HL-60/S4 (cell line): ENCODE measurements around the gene ETS1.

Source experiments
- in situ Hi-C: fragments of 300-500 bp; cut with MboI; formaldehyde crosslinking; loops from 2 replicates; pipeline ENCODE4 v1.14.3; 2022; ENCODE audit warnings: low sequenced_read_pairs

The ETS1 gene

DNA sequence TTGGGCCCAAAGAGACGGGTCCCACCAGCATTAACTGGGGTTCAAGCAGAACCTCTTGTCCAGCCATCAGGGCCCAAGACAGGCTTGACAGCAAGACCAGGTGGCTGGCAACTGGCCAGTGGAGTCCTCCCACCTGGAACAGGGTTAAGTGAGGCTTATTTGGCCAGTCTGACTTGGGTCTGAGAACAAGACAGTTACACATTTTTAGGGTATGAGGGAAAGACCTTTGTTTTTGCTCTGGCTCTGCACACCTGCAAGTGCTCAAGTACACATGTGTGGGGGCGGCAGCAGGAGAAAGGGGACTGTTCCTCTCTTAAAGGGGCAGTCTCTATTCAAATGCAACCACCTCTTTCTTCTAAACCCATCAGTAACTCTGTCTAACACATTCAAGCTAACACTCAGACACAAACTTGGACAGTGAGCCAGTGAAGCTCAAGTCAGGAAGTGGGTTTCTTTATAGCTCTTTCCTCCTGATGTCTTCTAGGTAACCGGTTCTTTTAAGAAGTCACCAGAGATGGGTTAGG is 116.2 kb downstream of the ETS1 start:
- in situ Hi-C loops, result no loop called here

- in situ Hi-C loops, result no loop called here
Measured at GRCh38 chr11:128470081-128470480, 117.3 kb downstream of the ETS1 start.

DNA sequence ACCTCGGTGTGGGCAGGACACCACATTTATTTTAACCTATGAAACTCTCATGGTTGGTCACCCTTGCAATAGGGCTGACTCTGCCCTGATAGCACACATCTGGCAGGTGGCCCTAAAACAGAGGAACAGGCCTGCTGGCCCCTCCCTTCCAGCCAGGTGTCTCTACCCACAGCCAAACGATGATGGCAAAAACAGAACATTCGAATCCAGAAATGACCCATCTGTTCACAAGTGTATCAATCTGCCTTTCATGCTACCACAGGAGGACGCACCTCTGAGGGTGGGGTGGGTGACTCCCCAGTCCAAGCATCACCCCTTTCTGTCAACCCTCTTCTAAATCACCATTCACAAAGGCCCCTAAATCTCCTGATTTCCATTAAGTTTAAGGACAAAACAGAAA is 118.1 kb downstream of the ETS1 start:
- in situ Hi-C loops, result no loop called here

DNA sequence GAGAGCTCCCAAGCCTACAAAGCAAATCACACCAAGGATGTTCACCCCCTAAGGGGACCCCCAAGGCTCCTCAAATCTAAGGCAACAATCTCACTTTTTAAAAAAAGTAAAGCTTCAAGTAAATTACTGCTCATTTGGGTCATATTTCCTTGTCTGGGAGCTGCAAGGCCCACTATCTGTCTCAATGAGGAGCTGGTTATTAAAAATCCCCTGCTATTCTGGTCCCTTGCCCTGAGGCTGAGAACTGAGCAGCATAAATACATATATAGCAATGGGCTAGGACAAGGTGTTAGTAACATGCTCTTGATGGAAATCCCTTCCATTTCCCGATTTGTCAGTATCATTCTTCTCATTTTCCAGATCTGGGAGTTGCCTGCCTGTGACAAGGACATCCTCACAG is 119.2 kb downstream of the ETS1 start:
- in situ Hi-C loops, result no loop called here

GRCh38 chr11:128467610-128468041 is 119.7 kb downstream of the ETS1 start:
- in situ Hi-C loops, result no loop called here

DNA sequence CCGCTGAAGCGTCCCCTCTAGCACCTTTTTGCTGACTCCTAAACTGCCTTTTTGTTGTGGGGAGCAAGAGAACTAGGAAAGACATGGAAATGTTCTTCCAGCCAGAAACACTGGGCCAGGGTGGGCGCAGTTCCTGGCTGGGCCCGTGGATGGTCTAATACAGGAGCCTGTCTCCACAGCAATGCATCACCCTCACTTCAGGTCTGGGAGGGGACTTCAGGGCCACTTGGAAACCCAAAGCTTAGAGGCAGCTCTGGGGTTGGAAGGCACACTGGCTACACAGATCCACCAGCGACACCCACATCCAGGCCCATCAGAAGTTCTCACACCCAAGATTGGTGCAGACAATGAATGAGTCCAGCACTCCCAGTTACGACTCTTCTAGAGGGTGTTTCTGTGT is 120.3 kb downstream of the ETS1 start:
- in situ Hi-C loops, result no loop called here

- in situ Hi-C loops, result no loop called here
Measured at GRCh38 chr11:128465946-128466705, 121.2 kb downstream of the ETS1 start.

- in situ Hi-C loops, result no loop called here
Measured at GRCh38 chr11:128465531-128465930, 121.8 kb downstream of the ETS1 start.

DNA sequence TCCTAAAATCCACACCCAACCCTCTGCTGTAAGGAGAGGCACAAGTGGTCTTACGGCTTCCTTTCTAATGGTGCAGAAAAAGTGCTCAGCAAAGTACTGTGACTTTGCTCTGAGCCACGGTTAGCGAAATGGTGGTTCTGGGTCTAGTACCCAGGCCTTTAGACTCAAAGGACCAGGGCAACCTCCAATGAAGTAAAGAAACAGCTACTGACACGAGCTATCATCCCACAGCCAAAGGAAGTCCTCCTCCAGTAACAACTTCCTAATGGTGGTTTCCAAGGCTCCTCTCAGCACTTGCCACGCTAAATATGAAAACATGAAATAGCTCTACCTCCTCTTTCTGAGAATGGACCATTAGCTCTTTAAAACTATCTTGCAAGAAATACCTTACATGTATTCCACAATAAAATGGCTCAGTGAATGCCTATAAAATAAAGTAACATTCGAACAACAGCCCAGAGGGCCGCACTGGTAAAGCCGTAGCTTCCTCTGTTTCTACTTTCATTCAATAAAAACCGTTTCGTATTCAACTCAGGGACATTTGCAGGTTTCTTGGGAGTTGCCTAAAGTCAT is 122.4 kb downstream of the ETS1 start:
- in situ Hi-C loops, result no loop called here

DNA sequence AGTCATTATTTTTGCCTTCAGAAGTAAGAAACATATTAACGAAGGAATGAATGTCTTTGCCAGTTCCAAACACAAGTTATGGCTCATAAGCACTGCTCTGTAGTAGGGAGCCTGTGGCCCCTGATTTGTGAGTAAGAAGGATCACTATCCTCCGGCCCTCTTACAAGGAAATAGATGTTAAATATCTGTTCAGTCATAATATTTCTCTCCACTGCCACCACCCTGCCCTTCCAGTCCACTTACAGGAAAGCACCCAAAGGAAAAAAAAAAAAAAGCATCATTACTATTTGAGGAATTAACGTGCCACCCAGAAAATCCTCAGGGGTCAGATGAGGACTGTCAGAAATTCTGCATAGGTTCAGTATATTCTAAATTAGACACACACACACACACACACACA is 123.4 kb downstream of the ETS1 start:
- in situ Hi-C loops, result no loop called here

GRCh38 chr11:128463371-128463829 is 124.0 kb downstream of the ETS1 start:
- in situ Hi-C loops, result no loop called here

GRCh38 chr11:128462922-128463321 is 124.4 kb downstream of the ETS1 start:
- in situ Hi-C loops, result no loop called here

DNA sequence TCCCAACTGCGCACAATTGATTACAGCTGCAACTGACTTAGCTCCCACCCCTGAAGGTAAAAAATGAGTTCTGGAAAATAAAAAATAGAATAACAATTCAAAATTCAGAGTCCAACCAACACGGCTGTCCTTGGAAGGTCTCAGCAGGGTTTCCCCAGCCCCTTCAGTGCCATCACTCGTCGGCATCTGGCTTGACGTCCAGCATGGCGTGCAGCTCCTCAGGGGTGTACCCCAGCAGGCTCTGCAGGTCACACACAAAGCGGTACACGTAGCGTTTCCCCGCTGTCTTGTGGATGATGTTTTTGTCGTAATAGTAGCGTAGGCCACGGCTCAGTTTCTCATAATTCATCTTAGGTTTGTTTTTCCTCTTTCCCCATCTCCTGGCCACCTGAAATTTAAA is 125.2 kb downstream of the ETS1 start:
- in situ Hi-C loops, result no loop called here

DNA sequence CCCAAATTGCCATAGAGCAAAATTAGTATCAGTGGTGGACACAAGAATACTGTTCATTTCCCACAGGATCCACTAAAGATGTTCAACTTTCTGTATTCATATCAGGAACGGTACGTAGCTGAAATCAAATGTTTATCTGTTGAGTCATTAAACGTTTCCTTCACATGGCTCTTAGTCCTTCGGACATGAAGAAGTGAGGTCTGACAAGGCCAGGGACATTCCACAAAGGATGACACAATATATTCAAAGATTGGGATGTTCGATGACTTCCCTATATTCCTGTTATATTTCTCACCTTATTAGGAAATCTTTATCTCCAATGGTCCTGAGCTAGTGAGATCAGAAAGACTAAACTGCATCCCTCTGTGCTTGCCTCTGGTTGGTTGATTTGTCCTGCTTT is 129.0 kb downstream of the ETS1 start:
- in situ Hi-C loops, result no loop called here

DNA sequence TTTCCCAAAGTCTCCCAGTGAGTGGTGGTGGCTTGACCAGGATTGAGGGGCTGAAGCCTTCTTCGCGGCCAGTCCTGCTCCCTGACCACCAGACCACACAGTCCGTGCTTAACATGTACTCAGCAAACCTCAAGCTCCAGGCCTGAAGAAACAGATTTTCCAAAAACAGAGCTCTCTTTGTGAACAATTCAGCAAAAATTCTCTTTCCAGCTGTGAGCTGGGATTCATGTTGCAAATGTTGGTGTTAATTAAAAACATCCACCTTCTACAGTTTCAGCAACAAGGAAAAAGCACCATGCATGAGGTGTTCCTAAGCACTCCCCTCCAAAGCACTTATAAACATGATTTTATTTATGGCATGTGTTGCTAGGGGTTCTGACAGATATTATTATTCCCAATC is 129.5 kb downstream of the ETS1 start:
- in situ Hi-C loops, result no loop called here

- in situ Hi-C loops, result no loop called here
Measured at GRCh38 chr11:128456566-128457268, 130.6 kb downstream of the ETS1 start.

DNA sequence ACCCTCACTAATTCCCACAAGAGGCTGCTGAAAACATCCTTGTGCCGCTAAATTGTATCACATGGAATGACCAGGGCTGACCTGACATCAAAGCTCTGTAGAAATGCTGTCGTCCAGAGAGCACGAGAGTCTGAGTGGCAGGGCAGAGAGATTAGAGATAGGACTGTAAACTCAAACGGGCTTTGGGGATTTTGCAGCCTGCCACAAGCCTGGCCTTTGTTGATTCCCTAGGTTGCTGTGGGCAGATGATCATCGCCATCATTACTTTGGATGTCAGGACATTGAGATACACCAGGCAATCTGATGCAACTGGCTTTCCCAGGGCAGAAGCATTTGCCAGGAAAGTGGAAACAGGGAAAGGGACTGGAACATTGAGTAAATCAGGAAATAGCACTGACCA is 131.6 kb downstream of the ETS1 start:
- in situ Hi-C loops, result no loop called here

- in situ Hi-C loops, result no loop called here
Measured at GRCh38 chr11:128453444-128454336, 133.7 kb downstream of the ETS1 start.

- in situ Hi-C loops, result no loop called here
Measured at GRCh38 chr11:128451652-128452470, 135.5 kb downstream of the ETS1 start.
